DMS53 treated with DMSO at 0.1 percent for 48 hours (cell line): ENCODE data around the gene IGSF22.

ENCODE experiments used
- DNase-seq: peaks from one replicate; lab custom pipeline; 2025; ENCODE audit not compliant: unreplicated experiment; lab: John Stamatoyannopoulos, UW

Gene IGSF22

GRCh38 chr11:18714443-18714780, 11.6 kb downstream of the IGSF22 start:
- DNase-seq = no peak

GRCh38 chr11:18713646-18714442, 12.1 kb downstream of the IGSF22 start:
- no peak for DNase-seq

- DNase-seq = no peak
Measured at GRCh38 chr11:18710545-18710944, 15.4 kb downstream of the IGSF22 start.

GRCh38 chr11:18709414-18709813, 16.6 kb downstream of the IGSF22 start:
- no peak for DNase-seq

DNA sequence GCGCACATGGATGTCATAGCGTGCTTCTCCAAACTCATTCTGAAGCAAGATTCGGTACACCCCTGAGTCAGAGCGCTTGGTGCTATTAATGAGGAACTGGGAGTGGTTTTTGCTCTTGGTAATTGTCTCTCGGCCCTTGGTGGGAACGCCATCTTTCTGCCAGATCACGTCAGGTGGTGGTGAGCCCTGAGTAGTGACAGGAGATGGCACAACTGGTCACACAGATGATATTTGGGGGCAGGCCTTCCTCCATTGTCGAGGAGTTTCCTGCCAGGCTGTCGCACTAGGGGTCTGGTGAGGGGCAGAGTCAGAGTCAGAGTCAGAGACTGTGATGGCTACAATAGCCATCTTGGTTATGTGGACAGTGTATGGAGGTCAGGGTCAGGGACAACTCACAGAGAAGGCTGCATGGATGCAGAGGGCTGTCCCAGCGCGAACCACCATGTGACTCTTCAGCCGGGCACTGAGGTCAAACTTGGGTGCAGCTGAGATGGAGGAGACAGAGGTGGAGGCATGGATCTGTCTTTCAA, 18.1 kb downstream of the IGSF22 start:
- no peak for DNase-seq

- DNase-seq = peak; percentile 93
Measured at GRCh38 chr11:18706330-18707243, 19.4 kb downstream of the IGSF22 start.

DNA sequence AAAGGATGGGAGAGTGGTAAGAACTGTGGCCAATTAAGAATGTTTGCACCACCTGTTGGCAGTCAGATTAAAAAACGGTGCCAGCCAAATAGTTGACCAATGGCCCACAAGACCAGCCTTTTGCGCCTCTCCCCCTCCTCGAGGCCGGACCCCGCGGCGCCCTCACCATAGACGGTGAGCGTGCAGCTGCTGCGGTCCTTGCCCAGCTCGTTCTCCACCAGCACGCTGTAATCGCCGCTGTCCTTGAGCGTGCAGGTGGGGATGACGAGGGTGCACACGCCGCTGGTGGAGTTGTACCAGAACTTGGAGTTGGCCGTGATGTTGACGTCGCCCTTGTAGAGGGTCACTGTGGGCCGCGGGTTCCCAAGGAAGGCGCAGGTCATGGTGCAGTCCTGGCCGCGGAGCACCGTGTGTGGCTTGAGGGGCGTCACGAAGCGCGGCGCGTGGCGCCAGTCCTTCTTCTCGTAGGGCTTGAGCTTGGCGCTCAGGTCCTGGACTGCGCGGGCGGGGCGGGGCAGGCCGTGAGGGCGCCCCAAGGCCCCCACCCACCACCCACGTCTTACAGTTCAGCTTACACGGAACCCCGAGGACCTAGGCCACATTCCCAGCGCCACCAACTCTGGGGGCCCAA, 20.2 kb downstream of the IGSF22 start:
- peak; percentile 23 for DNase-seq

DNA sequence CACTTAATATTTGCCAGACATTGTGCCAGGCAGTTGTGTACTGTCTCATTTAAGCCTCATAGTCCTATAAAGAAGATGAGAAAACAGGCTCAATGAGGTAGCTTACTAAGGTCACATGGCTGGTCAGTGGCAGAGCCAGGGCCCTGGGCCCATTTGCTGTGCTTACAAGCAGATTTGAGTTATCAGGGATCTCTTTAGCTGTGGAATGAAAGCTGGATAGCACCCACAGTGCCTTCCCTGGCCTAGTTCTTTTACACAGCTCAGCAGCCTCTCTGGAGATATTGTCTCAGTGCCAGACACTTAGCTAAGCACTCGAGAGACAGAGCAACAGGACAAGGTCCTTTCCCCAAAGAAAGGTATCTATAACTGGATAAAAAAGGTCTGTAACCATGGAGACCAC, 21.3 kb downstream of the IGSF22 start:
- no peak for DNase-seq

GRCh38 chr11:18704045-18704645, 21.8 kb downstream of the IGSF22 start:
- no peak for DNase-seq

- no peak for DNase-seq
Measured at GRCh38 chr11:18703001-18703763, 22.8 kb downstream of the IGSF22 start.

DNA sequence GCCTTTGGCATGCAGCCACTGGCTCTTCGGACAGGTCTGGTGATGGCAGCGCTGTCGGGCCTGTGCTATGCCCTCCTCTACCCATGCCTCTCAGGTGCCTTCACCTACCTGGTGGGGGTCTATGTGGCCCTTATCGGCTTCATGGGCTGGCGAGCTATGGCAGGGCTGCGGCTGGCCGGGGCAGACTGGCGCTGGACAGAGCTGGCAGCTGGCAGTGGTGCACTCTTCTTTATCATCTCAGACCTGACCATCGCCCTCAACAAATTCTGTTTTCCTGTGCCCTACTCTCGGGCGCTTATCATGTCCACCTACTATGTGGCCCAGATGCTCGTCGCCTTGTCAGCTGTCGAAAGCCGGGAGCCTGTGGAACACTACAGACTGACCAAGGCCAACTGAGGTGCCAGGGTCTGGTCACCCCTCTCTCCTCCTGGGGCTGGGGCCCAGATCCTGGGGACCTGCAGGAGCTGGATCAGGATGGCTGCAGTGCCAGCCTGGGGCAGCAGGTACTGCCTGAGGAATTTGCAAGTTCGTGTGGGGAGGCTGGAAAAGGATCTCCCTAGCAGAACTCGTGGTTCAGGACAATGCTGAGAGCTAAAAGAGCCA, 24.3 kb downstream of the IGSF22 start:
- no peak for DNase-seq

GRCh38 chr11:18700872-18701271, 25.1 kb downstream of the IGSF22 start:
- no peak for DNase-seq

GRCh38 chr11:18700375-18700774, 25.6 kb downstream of the IGSF22 start:
- DNase-seq = no peak

- no peak for DNase-seq
Measured at GRCh38 chr11:18699848-18700261, 26.1 kb downstream of the IGSF22 start.

GRCh38 chr11:18699269-18699596, 26.8 kb downstream of the IGSF22 start:
- no peak for DNase-seq

- DNase-seq = peak; percentile 79
Measured at GRCh38 chr11:18698341-18699268, 27.4 kb downstream of the IGSF22 start, which contains the start of gene TMEM86A. TSS of gene TMEM86A (plus strand) at chr11:18698779. CDS start at chr11:18698887, 108 bp downstream.

DNA sequence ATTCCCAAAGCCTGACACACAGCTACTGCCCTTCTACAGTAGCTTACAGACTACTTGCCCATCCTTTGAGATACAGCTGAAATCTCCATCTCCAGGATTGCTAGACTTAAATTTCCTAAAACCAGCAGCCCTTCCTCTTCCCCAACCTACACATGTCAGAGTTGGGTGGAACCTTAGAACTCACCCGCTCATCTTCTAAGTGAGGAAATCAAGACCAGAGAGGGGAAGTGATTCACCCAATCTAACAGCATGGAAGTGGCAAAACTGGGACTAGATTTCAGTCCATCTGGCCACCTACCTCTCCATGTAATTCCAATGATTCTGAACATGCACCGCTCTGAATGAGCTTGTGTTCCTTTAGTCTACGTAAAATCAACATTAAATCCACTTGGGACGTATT, 28.4 kb downstream of the IGSF22 start:
- no peak for DNase-seq

DNA sequence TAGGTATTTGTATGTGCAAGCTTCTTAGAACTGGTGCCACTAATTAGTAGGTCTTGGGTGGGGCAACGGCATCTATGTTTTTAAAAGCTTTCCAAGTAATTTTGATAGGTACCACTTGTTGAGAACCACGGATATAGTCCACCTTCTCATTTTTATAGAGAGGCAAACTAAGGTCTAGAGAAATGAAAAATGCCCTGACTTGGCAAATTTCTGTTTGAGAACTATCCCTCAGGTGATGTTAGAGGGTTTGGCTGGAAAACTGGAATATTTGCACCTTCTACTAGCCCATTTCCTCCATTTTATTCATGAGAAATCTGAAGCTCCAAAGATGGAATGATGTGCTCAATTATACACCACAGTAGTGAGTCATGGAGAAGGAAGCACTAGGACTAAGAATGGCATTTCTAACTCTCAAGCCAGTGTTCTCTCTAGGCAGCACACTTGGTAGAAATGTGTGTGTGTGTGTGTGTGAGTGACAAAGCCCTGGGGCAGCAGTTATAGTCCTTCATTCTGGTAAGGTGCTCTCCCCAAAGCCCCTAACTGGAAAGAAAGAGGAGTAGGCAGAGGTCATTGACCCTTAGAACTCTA, 29.3 kb downstream of the IGSF22 start:
- no peak for DNase-seq
